Liver (tissue), 9 donors: ENCODE data around the gene PDGFC. TPM values are rescaled to one million over a fixed set of nuclear protein-coding genes. Genes with fewer than 3 reads are reported as not detected.

Experiments
- DNase-seq: peaks from one replicate; pipeline ENCODE4 v3.0.0-alpha.2; 2017; ENCODE audit warnings: low spot score
- H3K27ac ChIP-seq, 2 donors: one replicate each; pipeline ENCODE4 v1.7.0; 2013; ENCODE audit warnings: inconsistent platforms in 2 of 2, low read length in 2 of 2, control low read depth in 1 of 2, low read depth in 1 of 2, mild to moderate bottlenecking in 1 of 2
- H3K27me3 ChIP-seq, 4 donors: one replicate each; pipeline versions ENCODE4 v1.6.1 to v1.7.0; 2013; ENCODE audit warnings: low read length in 3 of 4, inconsistent platforms in 1 of 4, mild to moderate bottlenecking in 1 of 4, moderate library complexity in 1 of 4; ENCODE audit not compliant: control insufficient read depth in 4 of 4, insufficient read depth in 4 of 4
- H3K36me3 ChIP-seq, 4 donors: one replicate each; pipeline versions ENCODE4 v1.6.1 to v1.7.0; 2013; ENCODE audit warnings: low read length in 3 of 4, mild to moderate bottlenecking in 3 of 4, low read depth in 1 of 4, moderate library complexity in 1 of 4; ENCODE audit not compliant: control insufficient read depth in 4 of 4, insufficient read depth in 3 of 4
- H3K4me1 ChIP-seq, 4 donors: one replicate each; pipeline versions ENCODE4 v1.6.1 to v1.7.0; 2013; ENCODE audit warnings: low read length in 3 of 4, mild to moderate bottlenecking in 3 of 4, moderate library complexity in 1 of 4; ENCODE audit not compliant: control insufficient read depth in 4 of 4, insufficient read depth in 4 of 4
- H3K4me3 ChIP-seq, 3 donors: one replicate each; pipeline versions ENCODE4 v1.6.1 to v1.7.0; 2013; ENCODE audit warnings: low read length in 3 of 3, control low read depth in 1 of 3, low read depth in 1 of 3, mild to moderate bottlenecking in 1 of 3
- H3K9ac ChIP-seq, 2 donors: one replicate each; pipeline ENCODE4 v1.7.0; 2013; ENCODE audit warnings: low read length in 2 of 2, mild to moderate bottlenecking in 2 of 2, moderate library complexity in 2 of 2, control low read depth in 1 of 2, low read depth in 1 of 2
- H3K9me3 ChIP-seq, 4 donors: one replicate each; pipeline versions ENCODE4 v1.6.1 to v1.7.0; 2013; ENCODE audit warnings: low read length in 3 of 4; ENCODE audit not compliant: control insufficient read depth in 4 of 4
- EGR1 ChIP-seq, 2 donors: IDR thresholded peaks; 2 replicates each; pipeline ENCODE4 v1.6.1; 2016 to 2018; ENCODE audit warnings: antibody characterized with exemption in 2 of 2, low read depth in 2 of 2
- FOXA1 ChIP-seq: IDR thresholded peaks from 2 replicates; pipeline ENCODE4 v1.6.1; 2016; ENCODE audit warnings: antibody characterized with exemption
- FOXA2 ChIP-seq: IDR thresholded peaks from 2 replicates; pipeline ENCODE4 v1.6.1; 2016; ENCODE audit warnings: antibody characterized with exemption
- JUND ChIP-seq, 2 donors: IDR thresholded peaks; 2 replicates each; pipeline ENCODE4 v1.6.1; 2016; ENCODE audit warnings: antibody characterized with exemption in 2 of 2
- RAD21 ChIP-seq, 2 donors: IDR thresholded peaks; 2 replicates each; pipeline ENCODE4 v1.6.1; 2016; ENCODE audit warnings: antibody characterized with exemption in 2 of 2, mild to moderate bottlenecking in 2 of 2
- RXRA ChIP-seq, 2 donors: IDR thresholded peaks; 2 replicates each; pipeline ENCODE4 v1.6.1; 2017 to 2018; ENCODE audit warnings: antibody characterized with exemption in 2 of 2, mild to moderate bottlenecking in 1 of 2
- SP1 ChIP-seq: IDR thresholded peaks from 2 replicates; pipeline ENCODE4 v1.6.1; 2018; ENCODE audit warnings: antibody characterized with exemption, mild to moderate bottlenecking
- TAF1 ChIP-seq: conservative IDR thresholded peaks from 2 replicates; pipeline ENCODE4 v1.6.1; 2016; ENCODE audit warnings: antibody characterized with exemption, mild to moderate bottlenecking
- YY1 ChIP-seq: IDR thresholded peaks from 2 replicates; pipeline ENCODE4 v1.6.1; 2016; ENCODE audit warnings: antibody characterized with exemption, mild to moderate bottlenecking
- WGBS: extraction: QIAGEN DNeasy Blood & Tissue Kit; methylation state at CpG from one replicate; pipeline ENCODE4 v1.1.7; 2013; 5-methylcytosine and 5-hydroxymethylcytosine counted together
- polyA plus RNA-seq, 2 donors: library from polyadenylated mRNA; stranded (reverse) in 1 of 2; unstranded in 1 of 2; fragments of 200-250 nt in 1 of 2; fragments of >200 nt in 1 of 2; fragmentation: Nextera tagmentation in 1 of 2; extraction: Ambion mirVana in 1 of 2; gene quantifications; one replicate each; pipeline versions ENCODE4 v1.2.1 to v1.2.3, GENCODE V29; 2013 to 2015
- total RNA-seq, 2 donors: library from RNA; depleted of rRNA; stranded (reverse); fragments of >200 nt; gene quantifications; one replicate each; pipeline ENCODE4 v1.2.3, GENCODE V29; 2014
- TF ChIP-seq, protein P1 (sequence below): IDR thresholded peaks from 2 replicates; pipeline ENCODE4 v1.6.1; 2016; ENCODE audit warnings: antibody characterized with exemption
- TF ChIP-seq, protein P2 (sequence below): IDR thresholded peaks from 2 replicates; pipeline ENCODE4 v1.6.1; 2016; ENCODE audit warnings: antibody characterized with exemption, mild to moderate bottlenecking
- TF ChIP-seq, protein P3 (sequence below): fragments of 150-350 bp; IDR thresholded peaks from 2 replicates; pipeline ENCODE4 v1.5.1; 2017; ENCODE audit warnings: improper control_type of control experiment, low read depth, low read length; ENCODE audit not compliant: missing input control
- TF ChIP-seq, protein P4 (sequence below): IDR thresholded peaks from 2 replicates; pipeline ENCODE4 v1.6.1; 2016; ENCODE audit warnings: antibody characterized with exemption
- donor health status: healthy.
- donor health status: healthy.
- donor health status: healthy.
- donor health status: healthy.
- donor health status: healthy.

Gene PDGFC
- total and polyA plus RNA-seq, 4 donors: 5.8 to 25.7 (median 9.7) TPM

DNA sequence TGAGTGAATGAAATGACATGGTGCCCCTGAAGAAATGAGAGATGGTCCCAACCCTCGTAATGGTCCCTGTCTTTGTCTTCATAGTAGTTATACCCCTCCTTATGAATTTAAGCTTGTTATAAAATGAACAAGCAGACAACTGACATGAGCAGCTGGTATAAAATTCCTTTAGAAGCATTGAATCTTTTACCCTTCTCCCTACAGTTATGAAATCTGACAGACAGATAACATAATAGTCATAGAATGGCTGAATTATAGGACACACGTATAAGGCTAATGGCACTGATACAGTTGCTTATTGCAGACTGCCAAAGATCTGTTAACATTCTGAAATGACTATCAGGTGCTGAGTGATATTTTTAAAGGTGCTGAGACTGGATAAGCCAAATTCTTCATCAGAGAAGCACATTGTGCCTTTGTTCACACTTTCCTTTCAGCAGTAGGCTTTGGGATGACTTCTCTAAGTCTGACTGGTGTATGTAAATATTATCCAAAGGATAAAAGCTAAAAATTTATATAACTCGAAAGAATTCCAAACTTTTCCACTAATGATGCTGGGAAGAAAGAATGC lies 47.4 kb upstream of the PDGFC start (continued):
- TF ChIP-seq, protein P1, sequence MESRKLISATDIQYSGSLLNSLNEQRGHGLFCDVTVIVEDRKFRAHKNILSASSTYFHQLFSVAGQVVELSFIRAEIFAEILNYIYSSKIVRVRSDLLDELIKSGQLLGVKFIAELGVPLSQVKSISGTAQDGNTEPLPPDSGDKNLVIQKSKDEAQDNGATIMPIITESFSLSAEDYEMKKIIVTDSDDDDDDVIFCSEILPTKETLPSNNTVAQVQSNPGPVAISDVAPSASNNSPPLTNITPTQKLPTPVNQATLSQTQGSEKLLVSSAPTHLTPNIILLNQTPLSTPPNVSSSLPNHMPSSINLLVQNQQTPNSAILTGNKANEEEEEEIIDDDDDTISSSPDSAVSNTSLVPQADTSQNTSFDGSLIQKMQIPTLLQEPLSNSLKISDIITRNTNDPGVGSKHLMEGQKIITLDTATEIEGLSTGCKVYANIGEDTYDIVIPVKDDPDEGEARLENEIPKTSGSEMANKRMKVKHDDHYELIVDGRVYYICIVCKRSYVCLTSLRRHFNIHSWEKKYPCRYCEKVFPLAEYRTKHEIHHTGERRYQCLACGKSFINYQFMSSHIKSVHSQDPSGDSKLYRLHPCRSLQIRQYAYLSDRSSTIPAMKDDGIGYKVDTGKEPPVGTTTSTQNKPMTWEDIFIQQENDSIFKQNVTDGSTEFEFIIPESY: no peak

DNA sequence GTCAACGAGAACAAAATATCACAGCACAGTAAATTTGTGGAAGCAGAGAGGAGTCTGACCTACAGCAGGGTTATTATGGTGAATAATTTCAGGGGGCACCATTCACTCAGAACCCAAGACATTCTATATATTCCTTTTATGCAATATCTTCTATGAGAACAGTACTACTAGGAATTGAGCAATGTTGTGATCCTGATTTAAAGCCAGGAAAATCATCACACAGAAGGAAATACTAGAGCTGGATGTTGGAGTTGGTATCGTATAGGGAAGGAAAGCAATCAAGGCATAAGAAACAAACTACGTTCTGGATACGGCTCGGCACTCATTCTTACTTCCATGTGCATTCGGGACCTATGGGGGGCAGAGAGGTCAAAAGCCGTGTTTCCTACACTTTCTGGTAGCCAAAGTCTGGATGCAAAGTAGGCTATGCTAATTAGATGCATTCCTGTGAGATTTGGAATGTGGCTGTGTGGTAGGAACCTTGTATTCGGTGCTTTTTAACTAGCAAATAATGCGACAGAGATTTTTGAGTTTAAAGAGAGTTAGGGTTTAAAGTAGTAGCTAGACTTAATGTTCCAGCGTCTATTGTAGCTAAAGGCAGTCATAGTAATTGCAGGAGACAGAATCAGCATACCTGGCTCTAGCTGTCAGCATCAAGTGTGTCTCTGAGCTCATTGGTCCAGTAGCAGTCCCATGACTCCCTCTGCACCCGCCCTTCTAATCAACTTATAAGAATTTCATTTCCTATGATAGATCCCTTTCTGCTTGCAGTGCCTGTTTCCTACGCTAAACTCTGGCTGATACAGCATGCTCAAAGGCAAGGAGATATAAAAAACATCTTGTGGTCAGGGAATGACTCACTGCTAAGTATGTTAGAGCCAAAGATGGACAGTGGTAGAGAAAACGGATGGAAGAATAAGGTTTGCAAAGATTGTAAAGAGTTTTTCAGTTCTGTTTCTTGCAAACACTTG lies 43.3 kb upstream of the PDGFC start:
- no peak overlapping the region for H3K9ac ChIP-seq
- WGBS: 79% methylated on average over 13 of the region's 13 CpGs
- no peaks in the 10 kb centered on the region for H3K27me3 ChIP-seq

DNA sequence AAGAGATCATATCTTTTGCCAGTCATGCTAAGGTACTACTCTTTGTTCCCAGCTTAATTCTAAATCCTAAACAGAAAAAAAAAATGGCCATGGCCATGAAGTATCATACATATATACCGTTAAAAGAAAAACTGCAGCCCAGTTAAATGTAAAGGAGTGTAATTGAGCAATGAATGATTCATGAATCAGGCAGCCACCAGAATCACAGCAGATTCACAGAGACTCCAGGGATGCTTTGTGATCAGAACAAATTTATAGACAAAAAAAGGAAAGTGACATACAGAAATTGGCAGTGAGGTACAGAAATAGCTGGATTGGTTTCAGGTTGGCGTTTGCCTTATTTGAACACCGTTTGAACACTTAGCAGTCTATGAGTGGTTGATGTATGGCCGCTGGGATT lies 42.1 kb upstream of the PDGFC start:
- H3K9ac ChIP-seq: no peak overlapping the region
- WGBS: 83% methylated on average over 4 of the region's 4 CpGs
- H3K36me3 ChIP-seq: no peaks in the 10 kb centered on the region
- H3K4me1 ChIP-seq: no peaks in the 10 kb centered on the region
- no peak for DNase-seq
- H3K27ac ChIP-seq: no peak overlapping the region
- no peaks in the 10 kb centered on the region for H3K9me3 ChIP-seq
- no peaks in the 10 kb centered on the region for H3K27me3 ChIP-seq
- H3K4me3 ChIP-seq: no peak overlapping the region
- TF ChIP-seq, protein P2, sequence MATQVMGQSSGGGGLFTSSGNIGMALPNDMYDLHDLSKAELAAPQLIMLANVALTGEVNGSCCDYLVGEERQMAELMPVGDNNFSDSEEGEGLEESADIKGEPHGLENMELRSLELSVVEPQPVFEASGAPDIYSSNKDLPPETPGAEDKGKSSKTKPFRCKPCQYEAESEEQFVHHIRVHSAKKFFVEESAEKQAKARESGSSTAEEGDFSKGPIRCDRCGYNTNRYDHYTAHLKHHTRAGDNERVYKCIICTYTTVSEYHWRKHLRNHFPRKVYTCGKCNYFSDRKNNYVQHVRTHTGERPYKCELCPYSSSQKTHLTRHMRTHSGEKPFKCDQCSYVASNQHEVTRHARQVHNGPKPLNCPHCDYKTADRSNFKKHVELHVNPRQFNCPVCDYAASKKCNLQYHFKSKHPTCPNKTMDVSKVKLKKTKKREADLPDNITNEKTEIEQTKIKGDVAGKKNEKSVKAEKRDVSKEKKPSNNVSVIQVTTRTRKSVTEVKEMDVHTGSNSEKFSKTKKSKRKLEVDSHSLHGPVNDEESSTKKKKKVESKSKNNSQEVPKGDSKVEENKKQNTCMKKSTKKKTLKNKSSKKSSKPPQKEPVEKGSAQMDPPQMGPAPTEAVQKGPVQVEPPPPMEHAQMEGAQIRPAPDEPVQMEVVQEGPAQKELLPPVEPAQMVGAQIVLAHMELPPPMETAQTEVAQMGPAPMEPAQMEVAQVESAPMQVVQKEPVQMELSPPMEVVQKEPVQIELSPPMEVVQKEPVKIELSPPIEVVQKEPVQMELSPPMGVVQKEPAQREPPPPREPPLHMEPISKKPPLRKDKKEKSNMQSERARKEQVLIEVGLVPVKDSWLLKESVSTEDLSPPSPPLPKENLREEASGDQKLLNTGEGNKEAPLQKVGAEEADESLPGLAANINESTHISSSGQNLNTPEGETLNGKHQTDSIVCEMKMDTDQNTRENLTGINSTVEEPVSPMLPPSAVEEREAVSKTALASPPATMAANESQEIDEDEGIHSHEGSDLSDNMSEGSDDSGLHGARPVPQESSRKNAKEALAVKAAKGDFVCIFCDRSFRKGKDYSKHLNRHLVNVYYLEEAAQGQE: no peak
- no peak for TF ChIP-seq SP1
- TF ChIP-seq EGR1 (IDR thresholded peaks at IDR 0.05; ENCODE audit: low read depth in 2 of 2): no peak
- no peak for TF ChIP-seq TAF1
- TF ChIP-seq, protein P3, sequence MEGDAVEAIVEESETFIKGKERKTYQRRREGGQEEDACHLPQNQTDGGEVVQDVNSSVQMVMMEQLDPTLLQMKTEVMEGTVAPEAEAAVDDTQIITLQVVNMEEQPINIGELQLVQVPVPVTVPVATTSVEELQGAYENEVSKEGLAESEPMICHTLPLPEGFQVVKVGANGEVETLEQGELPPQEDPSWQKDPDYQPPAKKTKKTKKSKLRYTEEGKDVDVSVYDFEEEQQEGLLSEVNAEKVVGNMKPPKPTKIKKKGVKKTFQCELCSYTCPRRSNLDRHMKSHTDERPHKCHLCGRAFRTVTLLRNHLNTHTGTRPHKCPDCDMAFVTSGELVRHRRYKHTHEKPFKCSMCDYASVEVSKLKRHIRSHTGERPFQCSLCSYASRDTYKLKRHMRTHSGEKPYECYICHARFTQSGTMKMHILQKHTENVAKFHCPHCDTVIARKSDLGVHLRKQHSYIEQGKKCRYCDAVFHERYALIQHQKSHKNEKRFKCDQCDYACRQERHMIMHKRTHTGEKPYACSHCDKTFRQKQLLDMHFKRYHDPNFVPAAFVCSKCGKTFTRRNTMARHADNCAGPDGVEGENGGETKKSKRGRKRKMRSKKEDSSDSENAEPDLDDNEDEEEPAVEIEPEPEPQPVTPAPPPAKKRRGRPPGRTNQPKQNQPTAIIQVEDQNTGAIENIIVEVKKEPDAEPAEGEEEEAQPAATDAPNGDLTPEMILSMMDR: no peak
- no peak for TF ChIP-seq RXRA (IDR thresholded peaks at IDR 0.05)
- no peak for TF ChIP-seq FOXA2
- TF ChIP-seq RAD21 (IDR thresholded peaks at IDR 0.05): no peak
- TF ChIP-seq, protein P4, sequence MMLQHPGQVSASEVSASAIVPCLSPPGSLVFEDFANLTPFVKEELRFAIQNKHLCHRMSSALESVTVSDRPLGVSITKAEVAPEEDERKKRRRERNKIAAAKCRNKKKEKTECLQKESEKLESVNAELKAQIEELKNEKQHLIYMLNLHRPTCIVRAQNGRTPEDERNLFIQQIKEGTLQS: no peak
- no peak for TF ChIP-seq JUND (IDR thresholded peaks at IDR 0.05)
- TF ChIP-seq FOXA1: no peak
- TF ChIP-seq, protein P1: no peak
- no peak for TF ChIP-seq YY1

More for the DNA sequence above, 43.3 kb upstream of the PDGFC start:
- H3K9me3 ChIP-seq: no peaks in the 10 kb centered on the region
- no peak overlapping the region for H3K4me3 ChIP-seq
- DNase-seq: no peak
- no peaks in the 10 kb centered on the region for H3K36me3 ChIP-seq
- no peaks in the 10 kb centered on the region for H3K4me1 ChIP-seq
- no peak for TF ChIP-seq YY1
- TF ChIP-seq, protein P3: no peak
- TF ChIP-seq FOXA1: no peak
- no peak for TF ChIP-seq RXRA (IDR thresholded peaks at IDR 0.05)
- TF ChIP-seq TAF1: no peak
- H3K27ac ChIP-seq: no peak overlapping the region
